Activated T-helper 1 cell treated with anti-CD3 and anti-CD28 coated beads, Interleukin-2, amount 50 U/mL, for 16 hours (primary cell): ENCODE measurements around the gene SORBS2.
"Not testable (repeated sequence)": the region's sequence is repeated elsewhere in the genome, so short reads cannot be mapped to it uniquely, and the experiment has no call there.

Source experiments
- DNase-seq, 2 donors: peaks; one replicate each; pipeline ENCODE4 v3.0.0-alpha.2; 2020; ENCODE audit warnings: low read depth in 1 of 2, low spot score in 1 of 2

Gene SORBS2

GRCh38 chr4:185811509-185812364, at the start of gene SORBS2:
Gene SORBS2, minus strand, starts transcription at chr4:185812194. Its CDS starts 121,623 bp downstream, at chr4:185690571.
- no peak for DNase-seq

GRCh38 chr4:185859111-185859510, 47.1 kb upstream of the SORBS2 start:
- DNase-seq: no peak

GRCh38 chr4:185857561-185857960, 45.6 kb upstream of the SORBS2 start:
- DNase-seq: not testable (repeated sequence)

GRCh38 chr4:185853841-185854240, 41.8 kb upstream of the SORBS2 start:
- DNase-seq: no peak

GRCh38 chr4:185852961-185853360, 41.0 kb upstream of the SORBS2 start:
- no peak for DNase-seq

GRCh38 chr4:185849664-185850550, 37.9 kb upstream of the SORBS2 start:
- no peak for DNase-seq

GRCh38 chr4:185847352-185848097, 35.5 kb upstream of the SORBS2 start:
- DNase-seq: no peak

GRCh38 chr4:185846505-185847150, 34.6 kb upstream of the SORBS2 start:
- no peak for DNase-seq

GRCh38 chr4:185845966-185846365, 34.0 kb upstream of the SORBS2 start:
- no peak for DNase-seq

- DNase-seq: no peak
Observed at GRCh38 chr4:185841451-185841850, 29.5 kb upstream of the SORBS2 start.

- DNase-seq: no peak
Observed at GRCh38 chr4:185840953-185841352, 29.0 kb upstream of the SORBS2 start.

- DNase-seq: no peak
Observed at GRCh38 chr4:185840201-185840600, 28.2 kb upstream of the SORBS2 start.

- no peak for DNase-seq
Observed at GRCh38 chr4:185839770-185840169, 27.8 kb upstream of the SORBS2 start.

- DNase-seq: no peak
Observed at GRCh38 chr4:185839194-185839712, 27.3 kb upstream of the SORBS2 start.

- no peak for DNase-seq
Observed at GRCh38 chr4:185838514-185839193, 26.7 kb upstream of the SORBS2 start.

GRCh38 chr4:185838104-185838452, 26.1 kb upstream of the SORBS2 start:
- DNase-seq: no peak

GRCh38 chr4:185837415-185838103, 25.6 kb upstream of the SORBS2 start:
- no peak for DNase-seq

GRCh38 chr4:185836241-185837084, 24.5 kb upstream of the SORBS2 start:
- DNase-seq: no peak

- no peak for DNase-seq
Observed at GRCh38 chr4:185835814-185836213, 23.8 kb upstream of the SORBS2 start.
